H1 (cell line): ENCODE data around the gene CLDN34. TPM values are rescaled to one million over a fixed set of nuclear protein-coding genes. Genes with fewer than 3 reads are reported as not detected.

ENCODE experiments used
- SUZ12 ChIP-seq: fragments of 200-600 bp; sonication (generic); IDR thresholded peaks from 2 replicates; pipeline ENCODE4 v1.6.1; 2012; ENCODE audit warnings: mild to moderate bottlenecking, inconsistent platforms, low read length, moderate library complexity, mixed read lengths
- polyA plus RNA-seq, 7 experiments: library from polyadenylated mRNA; depleted of rRNA in 3 of 7; stranded (reverse) in 5 of 7; unstranded in 2 of 7; fragments of >200 nt in 5 of 7; fragments of 200-250 nt in 2 of 7; gene quantifications; 1 replicate in 5 of 7; 2 replicates in 1 of 7; 4 replicates in 1 of 7; pipeline versions ENCODE4 v1.2.1 to v1.2.3, GENCODE V29; 2011 to 2013; ENCODE audit warnings: missing spikeins in 2 of 7, mixed read lengths in 2 of 7
- total RNA-seq: library from RNA; stranded (reverse); fragmentation: NEBNext Ultra II Directional; extraction: Animal tissue kit (Norgen Biotek cat#: 25700); gene quantifications from 2 replicates; pipeline ENCODE4 v1.2.1, GENCODE V29; 2021
- TF ChIP-seq, protein P1 (sequence below): fragments of 300-600 bp; sonication (generic); IDR thresholded peaks from 2 replicates; pipeline ENCODE4 v1.7.1; 2012; ENCODE audit warnings: low read length, moderate library complexity, mild to moderate bottlenecking, inconsistent platforms; ENCODE audit not compliant: insufficient replicate concordance

The CLDN34 gene
- total and polyA plus RNA-seq, 2 of the 8 experiments (the other 6 are each of a cell fraction or from before 2014, with no cell fraction given), result 0.26 to 0.50 TPM

- TF ChIP-seq, protein P1, sequence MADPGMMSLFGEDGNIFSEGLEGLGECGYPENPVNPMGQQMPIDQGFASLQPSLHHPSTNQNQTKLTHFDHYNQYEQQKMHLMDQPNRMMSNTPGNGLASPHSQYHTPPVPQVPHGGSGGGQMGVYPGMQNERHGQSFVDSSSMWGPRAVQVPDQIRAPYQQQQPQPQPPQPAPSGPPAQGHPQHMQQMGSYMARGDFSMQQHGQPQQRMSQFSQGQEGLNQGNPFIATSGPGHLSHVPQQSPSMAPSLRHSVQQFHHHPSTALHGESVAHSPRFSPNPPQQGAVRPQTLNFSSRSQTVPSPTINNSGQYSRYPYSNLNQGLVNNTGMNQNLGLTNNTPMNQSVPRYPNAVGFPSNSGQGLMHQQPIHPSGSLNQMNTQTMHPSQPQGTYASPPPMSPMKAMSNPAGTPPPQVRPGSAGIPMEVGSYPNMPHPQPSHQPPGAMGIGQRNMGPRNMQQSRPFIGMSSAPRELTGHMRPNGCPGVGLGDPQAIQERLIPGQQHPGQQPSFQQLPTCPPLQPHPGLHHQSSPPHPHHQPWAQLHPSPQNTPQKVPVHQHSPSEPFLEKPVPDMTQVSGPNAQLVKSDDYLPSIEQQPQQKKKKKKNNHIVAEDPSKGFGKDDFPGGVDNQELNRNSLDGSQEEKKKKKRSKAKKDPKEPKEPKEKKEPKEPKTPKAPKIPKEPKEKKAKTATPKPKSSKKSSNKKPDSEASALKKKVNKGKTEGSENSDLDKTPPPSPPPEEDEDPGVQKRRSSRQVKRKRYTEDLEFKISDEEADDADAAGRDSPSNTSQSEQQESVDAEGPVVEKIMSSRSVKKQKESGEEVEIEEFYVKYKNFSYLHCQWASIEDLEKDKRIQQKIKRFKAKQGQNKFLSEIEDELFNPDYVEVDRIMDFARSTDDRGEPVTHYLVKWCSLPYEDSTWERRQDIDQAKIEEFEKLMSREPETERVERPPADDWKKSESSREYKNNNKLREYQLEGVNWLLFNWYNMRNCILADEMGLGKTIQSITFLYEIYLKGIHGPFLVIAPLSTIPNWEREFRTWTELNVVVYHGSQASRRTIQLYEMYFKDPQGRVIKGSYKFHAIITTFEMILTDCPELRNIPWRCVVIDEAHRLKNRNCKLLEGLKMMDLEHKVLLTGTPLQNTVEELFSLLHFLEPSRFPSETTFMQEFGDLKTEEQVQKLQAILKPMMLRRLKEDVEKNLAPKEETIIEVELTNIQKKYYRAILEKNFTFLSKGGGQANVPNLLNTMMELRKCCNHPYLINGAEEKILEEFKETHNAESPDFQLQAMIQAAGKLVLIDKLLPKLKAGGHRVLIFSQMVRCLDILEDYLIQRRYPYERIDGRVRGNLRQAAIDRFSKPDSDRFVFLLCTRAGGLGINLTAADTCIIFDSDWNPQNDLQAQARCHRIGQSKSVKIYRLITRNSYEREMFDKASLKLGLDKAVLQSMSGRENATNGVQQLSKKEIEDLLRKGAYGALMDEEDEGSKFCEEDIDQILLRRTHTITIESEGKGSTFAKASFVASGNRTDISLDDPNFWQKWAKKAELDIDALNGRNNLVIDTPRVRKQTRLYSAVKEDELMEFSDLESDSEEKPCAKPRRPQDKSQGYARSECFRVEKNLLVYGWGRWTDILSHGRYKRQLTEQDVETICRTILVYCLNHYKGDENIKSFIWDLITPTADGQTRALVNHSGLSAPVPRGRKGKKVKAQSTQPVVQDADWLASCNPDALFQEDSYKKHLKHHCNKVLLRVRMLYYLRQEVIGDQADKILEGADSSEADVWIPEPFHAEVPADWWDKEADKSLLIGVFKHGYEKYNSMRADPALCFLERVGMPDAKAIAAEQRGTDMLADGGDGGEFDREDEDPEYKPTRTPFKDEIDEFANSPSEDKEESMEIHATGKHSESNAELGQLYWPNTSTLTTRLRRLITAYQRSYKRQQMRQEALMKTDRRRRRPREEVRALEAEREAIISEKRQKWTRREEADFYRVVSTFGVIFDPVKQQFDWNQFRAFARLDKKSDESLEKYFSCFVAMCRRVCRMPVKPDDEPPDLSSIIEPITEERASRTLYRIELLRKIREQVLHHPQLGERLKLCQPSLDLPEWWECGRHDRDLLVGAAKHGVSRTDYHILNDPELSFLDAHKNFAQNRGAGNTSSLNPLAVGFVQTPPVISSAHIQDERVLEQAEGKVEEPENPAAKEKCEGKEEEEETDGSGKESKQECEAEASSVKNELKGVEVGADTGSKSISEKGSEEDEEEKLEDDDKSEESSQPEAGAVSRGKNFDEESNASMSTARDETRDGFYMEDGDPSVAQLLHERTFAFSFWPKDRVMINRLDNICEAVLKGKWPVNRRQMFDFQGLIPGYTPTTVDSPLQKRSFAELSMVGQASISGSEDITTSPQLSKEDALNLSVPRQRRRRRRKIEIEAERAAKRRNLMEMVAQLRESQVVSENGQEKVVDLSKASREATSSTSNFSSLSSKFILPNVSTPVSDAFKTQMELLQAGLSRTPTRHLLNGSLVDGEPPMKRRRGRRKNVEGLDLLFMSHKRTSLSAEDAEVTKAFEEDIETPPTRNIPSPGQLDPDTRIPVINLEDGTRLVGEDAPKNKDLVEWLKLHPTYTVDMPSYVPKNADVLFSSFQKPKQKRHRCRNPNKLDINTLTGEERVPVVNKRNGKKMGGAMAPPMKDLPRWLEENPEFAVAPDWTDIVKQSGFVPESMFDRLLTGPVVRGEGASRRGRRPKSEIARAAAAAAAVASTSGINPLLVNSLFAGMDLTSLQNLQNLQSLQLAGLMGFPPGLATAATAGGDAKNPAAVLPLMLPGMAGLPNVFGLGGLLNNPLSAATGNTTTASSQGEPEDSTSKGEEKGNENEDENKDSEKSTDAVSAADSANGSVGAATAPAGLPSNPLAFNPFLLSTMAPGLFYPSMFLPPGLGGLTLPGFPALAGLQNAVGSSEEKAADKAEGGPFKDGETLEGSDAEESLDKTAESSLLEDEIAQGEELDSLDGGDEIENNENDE, result no peak
- TF ChIP-seq SUZ12, result no peak
Measured at GRCh38 chrX:9948406-9948805, 18.8 kb upstream of the CLDN34 start (continued).
